K562 (cell line): Measurements from ENCODE around the gene KCNK1. TPM values are rescaled to one million over a fixed set of nuclear protein-coding genes. Genes with fewer than 3 reads are reported as not detected.

ENCODE experiments used
- ATAC-seq: fragments of 200-7000 bp; cut with Tn5 transposase; 3 replicates; pipeline ENCODE4 v1.9.1; 2020; ENCODE audit warnings: moderate library complexity
- BruUV-seq: library from RNA; stranded (reverse); fragments of 400-500 nt; replicated peaks from 2 replicates; lab custom pipeline; 2021; lab: Mats Ljungman, UMichigan
- CTCF ChIA-PET: fragments of 300-600 bp; formaldehyde crosslinking; extraction: SDS; loops from one replicate; lab custom pipeline; 2021; ENCODE audit warnings: low intra/inter-chr PET ratio; lab: Yijun Ruan, JAX
- POLR2A ChIA-PET: fragments of 300-600, 350-650 bp; sonication (Branson Sonifier 250); formaldehyde crosslinking; extraction: SDS; loops from one replicate; lab custom pipeline; 2021; ENCODE audit warnings: antibody characterized with exemption, inconsistent platforms; lab: Yijun Ruan, JAX
- DNase-seq, 4 experiments: peaks; one replicate each; pipeline versions ENCODE4 v3.0.0 to v3.0.0-alpha.2; 2011 to 2018; ENCODE audit warnings: low spot score in 3 of 4, mixed read lengths in 3 of 4; ENCODE audit errors: extremely low read depth in 1 of 4
- FAIRE-seq: peaks from 2 replicates; lab custom pipeline; 2011; peaks lifted over from hg19 to GRCh38; lab: Jason Lieb, UNC
- H2AFZ ChIP-seq: 2 replicates; pipeline ENCODE4 v1.6.0; 2011; ENCODE audit warnings: low read depth, low read length, control low read depth, inconsistent platforms
- H3K27ac ChIP-seq: fragments of 200-600 bp; 3 replicates; pipeline ENCODE4 v1.8.0; 2011; ENCODE audit warnings: low read depth, mild to moderate bottlenecking, control low read depth, inconsistent platforms, low read length, moderate library complexity, mixed read lengths; ENCODE audit errors: extremely low read depth
- H3K27me3 ChIP-seq, 2 experiments: fragments of 300-600 bp in 1 of 2; 2 replicates in 1 of 2; 3 replicates in 1 of 2; pipeline versions ENCODE4 v1.6.0 to v1.8.0; 2011; ENCODE audit warnings: inconsistent platforms in 2 of 2, low read length in 2 of 2, mild to moderate bottlenecking in 1 of 2, mixed read lengths in 1 of 2, moderate library complexity in 1 of 2; ENCODE audit not compliant: control insufficient read depth in 2 of 2, insufficient read depth in 2 of 2
- H3K36me3 ChIP-seq: fragments of 300-600 bp; 3 replicates; pipeline ENCODE4 v1.8.0; 2011; ENCODE audit warnings: mild to moderate bottlenecking, low read length, inconsistent platforms; ENCODE audit not compliant: control insufficient read depth, insufficient read depth
- H3K4me1 ChIP-seq, 2 experiments: fragments of 200-600 bp in 1 of 2; replicated peaks in 1 of 2; 2 replicates in 1 of 2; 3 replicates in 1 of 2; pipeline versions ENCODE4 v1.5.1 to v1.8.0; 2011; ENCODE audit warnings: inconsistent platforms in 2 of 2, low read length in 2 of 2, mild to moderate bottlenecking in 1 of 2, mixed read lengths in 1 of 2, moderate library complexity in 1 of 2; ENCODE audit not compliant: control insufficient read depth in 2 of 2, insufficient read depth in 2 of 2
- H3K4me2 ChIP-seq: 2 replicates; pipeline ENCODE4 v1.6.1; 2011; ENCODE audit warnings: low read length, control low read depth, inconsistent platforms, mixed read lengths; ENCODE audit not compliant: insufficient read depth
- H3K4me3 ChIP-seq: fragments of 200-600 bp; sonication (generic), shearing (Covaris generic); 2 replicates; pipeline ENCODE4 v1.5.1; 2016; ENCODE audit warnings: control low read depth, inconsistent platforms
- H3K79me2 ChIP-seq: fragments of 200-600 bp; 3 replicates; pipeline ENCODE4 v1.8.0; 2011; ENCODE audit warnings: low read length, inconsistent platforms; ENCODE audit not compliant: control insufficient read depth, insufficient read depth
- H3K9ac ChIP-seq, 2 experiments: 2 replicates each; pipeline versions ENCODE4 v1.6.0 to v1.6.1; 2011; ENCODE audit warnings: low read depth in 2 of 2, low read length in 2 of 2, control low read depth in 1 of 2, inconsistent platforms in 1 of 2, mild to moderate bottlenecking in 1 of 2, mixed read lengths in 1 of 2; ENCODE audit not compliant: insufficient read depth in 1 of 2
- H3K9me1 ChIP-seq: one replicate; pipeline ENCODE4 v1.6.0; 2011; ENCODE audit warnings: inconsistent platforms, mild to moderate bottlenecking, low read length, moderate library complexity; ENCODE audit not compliant: control insufficient read depth, insufficient read depth
- H3K9me3 ChIP-seq: replicated peaks from 2 replicates; pipeline ENCODE4 v1.5.1; 2011; ENCODE audit warnings: low read depth, low read length, inconsistent platforms; ENCODE audit not compliant: control insufficient read depth, insufficient read depth
- H4K20me1 ChIP-seq: replicated peaks from 2 replicates; pipeline ENCODE4 v1.6.1; 2011; ENCODE audit warnings: low read length, inconsistent platforms, mixed read lengths; ENCODE audit not compliant: control insufficient read depth, insufficient read depth
- CBX5 ChIP-seq: IDR thresholded peaks from 2 replicates; pipeline ENCODE4 v1.6.1; 2014; ENCODE audit warnings: low read depth, borderline replicate concordance
- DNMT1 ChIP-seq: fragments of 450-650 bp; IDR thresholded peaks from 2 replicates; pipeline ENCODE4 v1.6.1; 2016; ENCODE audit warnings: antibody characterized with exemption, mild to moderate bottlenecking
- GABPB1 ChIP-seq: sonication (generic); formaldehyde crosslinking; IDR thresholded peaks from 2 replicates; pipeline ENCODE4 v1.8.0; 2022; ENCODE audit warnings: mild to moderate bottlenecking, missing genetic modification reagents
- HDAC3 ChIP-seq: fragments of 450-650 bp; IDR thresholded peaks from 2 replicates; pipeline ENCODE4 v1.6.1; 2018; ENCODE audit warnings: borderline replicate concordance, mild to moderate bottlenecking, moderate library complexity; ENCODE audit not compliant: partially characterized antibody
- KAT7 ChIP-seq: sonication (generic); formaldehyde crosslinking; IDR thresholded peaks from 2 replicates; pipeline ENCODE4 v1.8.0; 2022; ENCODE audit warnings: missing genetic modification reagents, mild to moderate bottlenecking, borderline replicate concordance
- RAD51 ChIP-seq: fragments of 450-650 bp; IDR thresholded peaks from 2 replicates; pipeline ENCODE4 v1.7.1; 2016; ENCODE audit warnings: low read depth, mild to moderate bottlenecking, borderline replicate concordance
- RFX5 ChIP-seq: IDR thresholded peaks from 2 replicates; pipeline ENCODE4 v1.6.1; 2011; ENCODE audit warnings: low read depth, mild to moderate bottlenecking, improper control_type of control experiment, low read length
- TOE1 ChIP-seq, 2 experiments: fragments of 450-650 bp in 1 of 2; sonication (generic) in 1 of 2; formaldehyde crosslinking in 1 of 2; IDR thresholded peaks; 2 replicates each; pipeline versions ENCODE4 v1.7.1 to v1.8.0; 2016 to 2022; ENCODE audit warnings: borderline replicate concordance in 2 of 2, mild to moderate bottlenecking in 2 of 2, antibody characterized with exemption in 1 of 2, inconsistent platforms in 1 of 2, low read depth in 1 of 2, missing genetic modification reagents in 1 of 2, moderate library complexity in 1 of 2
- ZBTB7A ChIP-seq: IDR thresholded peaks from 2 replicates; pipeline ENCODE4 v1.6.1; 2011; ENCODE audit warnings: low read depth, mild to moderate bottlenecking, low read length, moderate library complexity, borderline replicate concordance; ENCODE audit not compliant: control insufficient read depth
- ZEB2 ChIP-seq: fragments of 450-650 bp; IDR thresholded peaks from 2 replicates; pipeline ENCODE4 v1.6.1; 2016
- ZNF12 ChIP-seq: sonication (generic); formaldehyde crosslinking; IDR thresholded peaks from 2 replicates; pipeline ENCODE4 v1.4.0; 2020; ENCODE audit warnings: mild to moderate bottlenecking, missing genetic modification reagents
- ZNF511 ChIP-seq: sonication (generic); formaldehyde crosslinking; IDR thresholded peaks from 2 replicates; pipeline ENCODE4 v1.8.0; 2022; ENCODE audit warnings: mild to moderate bottlenecking, missing genetic modification reagents
- ZNF583 ChIP-seq: fragments of 250-450 bp; sonication (Bioruptor Pico); IDR thresholded peaks from 2 replicates; pipeline ENCODE4 v1.4.0; 2020
- WGBS: fragments of 100-300 bp; shearing (Covaris generic); methylation state at CpG from one replicate; pipeline ENCODE4 v1.1.6; 2016; ENCODE audit warnings: low coverage, mixed read lengths; ENCODE audit not compliant: insufficient coverage; ENCODE audit errors: missing lambda C conversion rate; 5-methylcytosine and 5-hydroxymethylcytosine counted together
- in situ Hi-C: fragments of 300-500 bp; cut with MboI; formaldehyde crosslinking; loops from 4 replicates; pipeline ENCODE4 v1.15.0; 2018; ENCODE audit warnings: inconsistent platforms, mixed read lengths
- intact Hi-C: fragments of 100-400 bp; cut with micrococcal nuclease; formaldehyde crosslinking; loops from 2 replicates; pipeline ENCODE4 v1.14.2; 2022
- polyA plus RNA-seq, 8 experiments: library from polyadenylated mRNA; depleted of rRNA in 4 of 8; stranded (reverse) in 5 of 8; unstranded in 3 of 8; fragments of >200 nt; fragmentation: Nextera tagmentation in 2 of 8; fragmentation: Illumina TruSeq in 1 of 8; extraction: Ambion mirVana in 2 of 8; extraction: Trizol in 1 of 8; gene quantifications; 2 replicates each; pipeline versions ENCODE4 v1.2.1 to v1.2.3, GENCODE V29; 2011 to 2014; ENCODE audit warnings: inconsistent platforms in 1 of 8, missing spikeins in 1 of 8
- total RNA-seq, 7 experiments: library from RNA; depleted of rRNA in 6 of 7; stranded (reverse); fragments of >200 nt in 6 of 7; fragmentation: Illumina TruSeq in 2 of 7; extraction: Trizol in 2 of 7; gene quantifications; 2 replicates each; pipeline versions ENCODE4 v1.2.1 to v1.2.3, GENCODE V29; 2011 to 2021; ENCODE audit warnings: low replicate concordance in 1 of 7

The KCNK1 gene
- total and polyA plus RNA-seq, 9 of the 15 experiments (the other 6 are each of a cell fraction or from before 2014, with no cell fraction given) = 3.1 to 22.7 (median 6.0) TPM

GRCh38 chr1:233651061-233651460 lies 37.2 kb downstream of the KCNK1 start:
- in situ Hi-C loops (no loop called here), intact Hi-C loops (no loop called here)
- ChIA-PET POLR2A (interaction anchor here (0.5 to 3.3 kb wide), 3 partner anchors 15 to 57 kb away, joined by 3 to 22 read pairs (median 5); no protein-coding TSS in a partner anchor), CTCF (no interaction called here)
- Histone ChIP-seq H3K27me3 (no peaks in the 10 kb centered on the region), H3K27ac (no peak overlapping the region), H3K9me3 (no peaks in the 10 kb centered on the region), H3K36me3 (no peaks in the 10 kb centered on the region), H3K79me2 (peaks cover 10% of the 10 kb centered on the region; the same call in 2 of the 3 replicates), H3K4me2 (no peak overlapping the region), H3K9ac (no peak overlapping the region), H3K9me1 (no peaks in the 10 kb centered on the region), H2AFZ (no peak overlapping the region), H3K4me1 (peaks cover 16 to 36% of the 10 kb centered on the region in 2 experiments; a peak in 4 of 5 replicates), H3K4me3 (no peak overlapping the region), H4K20me1 (no peaks in the 10 kb centered on the region)
- no peak for TF ChIP-seq TOE1 (IDR thresholded peaks at IDR 0.05; ENCODE audit: borderline replicate concordance)
- TF ChIP-seq TOE1 (CRISPR knock-in tag; IDR thresholded peaks at IDR 0.05; ENCODE audit: borderline replicate concordance, low read depth) = no peak
- no peak for TF ChIP-seq KAT7 (CRISPR knock-in tag)
- TF ChIP-seq ZNF511 (CRISPR knock-in tag) = no peak
- no peak for TF ChIP-seq ZNF12 (CRISPR knock-in tag)
- no peak for TF ChIP-seq ZEB2
- no peak for TF ChIP-seq CBX5
- TF ChIP-seq RAD51 = no peak
- no peak for TF ChIP-seq DNMT1
- TF ChIP-seq RFX5 = no peak
- TF ChIP-seq ZNF583 (CRISPR knock-in tag) = no peak
- no peak for TF ChIP-seq GABPB1 (CRISPR knock-in tag)
- no peak for TF ChIP-seq HDAC3
- TF ChIP-seq ZBTB7A = no peak
- WGBS = 53% methylated on average over 5 of the region's 5 CpGs
- no peak for FAIRE-seq
- no TSS peak for BruUV-seq
- no peak for DNase-seq
- no peak for ATAC-seq
